ENCODE measurements around the gene EN1.

Gene EN1

DNA sequence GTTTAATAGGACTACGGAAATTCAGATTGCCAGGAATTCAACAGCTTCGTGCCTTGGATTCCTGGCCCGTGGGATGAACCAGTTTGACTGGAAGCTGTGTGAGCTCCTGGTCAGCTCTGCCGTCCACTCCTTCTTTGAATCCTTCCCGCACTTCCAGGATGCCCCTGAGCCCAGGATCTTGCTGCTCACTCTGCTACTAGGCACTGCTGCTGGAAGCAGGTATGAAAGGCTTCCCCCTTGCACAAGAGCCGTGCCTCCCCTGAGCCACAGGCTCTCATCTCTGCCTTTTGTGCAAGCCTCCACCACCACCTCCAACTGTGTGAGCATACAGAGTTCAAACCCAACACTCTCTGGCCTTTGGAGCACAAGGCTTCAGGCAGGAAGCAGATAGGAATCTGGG is 34.9 kb downstream of the EN1 start:
- H3K4me3 ChIP-seq (replicated peaks; ENCODE audit: insufficient read depth, low read length) = no peak overlapping the region
- DNase-seq (ENCODE audit: low read depth in 1 of 2, low spot score in 1 of 2) = no peak
- peaks cover 24% of the 10 kb centered on the region for H3K27me3 ChIP-seq (ENCODE audit: insufficient read depth, poor library complexity, severe bottlenecking)
- no peak overlapping the region for H3K27ac ChIP-seq (replicated peaks)
- TF ChIP-seq GABPA (IDR thresholded peaks at IDR 0.05; ENCODE audit: low read depth) (no peak), POLR2AphosphoS5 (IDR thresholded peaks at IDR 0.05; ENCODE audit: low read depth) (no peak), SPI1 (IDR thresholded peaks at IDR 0.05; ENCODE audit: borderline replicate concordance, low read depth) (no peak)
- TF ChIP-seq, protein P1, sequence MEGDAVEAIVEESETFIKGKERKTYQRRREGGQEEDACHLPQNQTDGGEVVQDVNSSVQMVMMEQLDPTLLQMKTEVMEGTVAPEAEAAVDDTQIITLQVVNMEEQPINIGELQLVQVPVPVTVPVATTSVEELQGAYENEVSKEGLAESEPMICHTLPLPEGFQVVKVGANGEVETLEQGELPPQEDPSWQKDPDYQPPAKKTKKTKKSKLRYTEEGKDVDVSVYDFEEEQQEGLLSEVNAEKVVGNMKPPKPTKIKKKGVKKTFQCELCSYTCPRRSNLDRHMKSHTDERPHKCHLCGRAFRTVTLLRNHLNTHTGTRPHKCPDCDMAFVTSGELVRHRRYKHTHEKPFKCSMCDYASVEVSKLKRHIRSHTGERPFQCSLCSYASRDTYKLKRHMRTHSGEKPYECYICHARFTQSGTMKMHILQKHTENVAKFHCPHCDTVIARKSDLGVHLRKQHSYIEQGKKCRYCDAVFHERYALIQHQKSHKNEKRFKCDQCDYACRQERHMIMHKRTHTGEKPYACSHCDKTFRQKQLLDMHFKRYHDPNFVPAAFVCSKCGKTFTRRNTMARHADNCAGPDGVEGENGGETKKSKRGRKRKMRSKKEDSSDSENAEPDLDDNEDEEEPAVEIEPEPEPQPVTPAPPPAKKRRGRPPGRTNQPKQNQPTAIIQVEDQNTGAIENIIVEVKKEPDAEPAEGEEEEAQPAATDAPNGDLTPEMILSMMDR (IDR thresholded peaks at IDR 0.05; ENCODE audit: insufficient read depth, low read length) = no peak
- TF ChIP-seq, protein P2, sequence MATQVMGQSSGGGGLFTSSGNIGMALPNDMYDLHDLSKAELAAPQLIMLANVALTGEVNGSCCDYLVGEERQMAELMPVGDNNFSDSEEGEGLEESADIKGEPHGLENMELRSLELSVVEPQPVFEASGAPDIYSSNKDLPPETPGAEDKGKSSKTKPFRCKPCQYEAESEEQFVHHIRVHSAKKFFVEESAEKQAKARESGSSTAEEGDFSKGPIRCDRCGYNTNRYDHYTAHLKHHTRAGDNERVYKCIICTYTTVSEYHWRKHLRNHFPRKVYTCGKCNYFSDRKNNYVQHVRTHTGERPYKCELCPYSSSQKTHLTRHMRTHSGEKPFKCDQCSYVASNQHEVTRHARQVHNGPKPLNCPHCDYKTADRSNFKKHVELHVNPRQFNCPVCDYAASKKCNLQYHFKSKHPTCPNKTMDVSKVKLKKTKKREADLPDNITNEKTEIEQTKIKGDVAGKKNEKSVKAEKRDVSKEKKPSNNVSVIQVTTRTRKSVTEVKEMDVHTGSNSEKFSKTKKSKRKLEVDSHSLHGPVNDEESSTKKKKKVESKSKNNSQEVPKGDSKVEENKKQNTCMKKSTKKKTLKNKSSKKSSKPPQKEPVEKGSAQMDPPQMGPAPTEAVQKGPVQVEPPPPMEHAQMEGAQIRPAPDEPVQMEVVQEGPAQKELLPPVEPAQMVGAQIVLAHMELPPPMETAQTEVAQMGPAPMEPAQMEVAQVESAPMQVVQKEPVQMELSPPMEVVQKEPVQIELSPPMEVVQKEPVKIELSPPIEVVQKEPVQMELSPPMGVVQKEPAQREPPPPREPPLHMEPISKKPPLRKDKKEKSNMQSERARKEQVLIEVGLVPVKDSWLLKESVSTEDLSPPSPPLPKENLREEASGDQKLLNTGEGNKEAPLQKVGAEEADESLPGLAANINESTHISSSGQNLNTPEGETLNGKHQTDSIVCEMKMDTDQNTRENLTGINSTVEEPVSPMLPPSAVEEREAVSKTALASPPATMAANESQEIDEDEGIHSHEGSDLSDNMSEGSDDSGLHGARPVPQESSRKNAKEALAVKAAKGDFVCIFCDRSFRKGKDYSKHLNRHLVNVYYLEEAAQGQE (IDR thresholded peaks at IDR 0.05; ENCODE audit: insufficient replicate concordance, low read depth) = no peak

DNA sequence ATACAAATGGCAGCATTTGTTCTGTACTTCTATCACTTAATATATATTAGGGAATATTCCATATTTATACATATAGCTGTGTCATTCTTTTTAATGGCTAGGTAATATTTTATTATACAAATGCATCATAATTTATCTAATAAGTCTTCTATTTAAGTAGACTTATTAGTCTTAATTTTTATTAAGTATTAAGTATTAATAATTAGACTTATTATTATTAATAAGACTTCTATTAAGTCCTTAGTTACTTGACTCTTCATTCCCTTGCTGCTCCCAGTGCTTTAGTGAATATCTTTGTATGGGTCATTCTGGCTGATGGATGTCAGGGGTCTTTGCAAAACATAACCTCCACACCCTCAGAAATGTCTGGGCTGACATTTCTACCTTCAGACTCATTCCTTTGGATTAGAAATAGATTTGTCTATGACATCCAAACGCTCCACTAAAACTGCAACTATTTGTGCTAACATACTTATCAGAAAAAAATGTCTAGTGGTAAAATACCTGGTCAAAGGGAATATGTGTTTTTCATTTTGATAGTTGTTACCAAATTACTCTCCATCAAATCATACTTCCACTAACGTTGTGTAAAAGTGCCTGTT is 35.8 kb downstream of the EN1 start:
- Histone ChIP-seq H3K27ac (replicated peaks) (no peak overlapping the region), H3K27me3 (ENCODE audit: insufficient read depth, poor library complexity, severe bottlenecking) (peaks cover 29% of the 10 kb centered on the region), H3K4me3 (replicated peaks; ENCODE audit: insufficient read depth, low read length) (no peak overlapping the region)
- TF ChIP-seq GABPA (IDR thresholded peaks at IDR 0.05; ENCODE audit: low read depth) (no peak), SPI1 (IDR thresholded peaks at IDR 0.05; ENCODE audit: borderline replicate concordance, low read depth) (no peak), POLR2AphosphoS5 (IDR thresholded peaks at IDR 0.05; ENCODE audit: low read depth) (no peak)
- TF ChIP-seq, protein P1 (IDR thresholded peaks at IDR 0.05; ENCODE audit: insufficient read depth, low read length) = no peak
- TF ChIP-seq, protein P2 (IDR thresholded peaks at IDR 0.05; ENCODE audit: insufficient replicate concordance, low read depth) = no peak
- no peak for DNase-seq (ENCODE audit: low read depth in 1 of 2, low spot score in 1 of 2)

DNA sequence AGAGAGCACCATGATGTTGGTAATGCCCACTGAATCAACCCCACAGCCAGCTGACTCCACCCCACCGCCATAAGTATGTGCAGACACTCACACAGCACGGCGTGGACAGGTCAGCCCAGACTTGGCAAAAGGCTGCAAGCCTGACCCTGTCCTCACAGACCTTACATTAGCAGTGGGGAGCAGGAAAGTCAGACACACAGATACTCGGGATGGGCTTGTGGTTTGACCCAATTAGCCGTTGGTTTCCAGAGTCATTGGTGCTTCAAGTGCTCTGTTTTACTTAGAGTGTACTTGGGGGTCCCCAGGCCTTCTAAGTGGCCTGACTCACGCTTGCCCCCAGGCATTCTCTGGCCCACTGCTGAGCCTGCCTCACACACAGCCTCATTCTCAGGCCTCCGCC is 36.7 kb downstream of the EN1 start:
- H3K27me3 ChIP-seq (ENCODE audit: insufficient read depth, poor library complexity, severe bottlenecking) = peaks cover 35% of the 10 kb centered on the region
- DNase-seq (ENCODE audit: low read depth in 1 of 2, low spot score in 1 of 2) = no peak
- H3K27ac ChIP-seq (replicated peaks) = no peak overlapping the region
- TF ChIP-seq, protein P2 (IDR thresholded peaks at IDR 0.05; ENCODE audit: insufficient replicate concordance, low read depth) = no peak
- no peak for TF ChIP-seq GABPA (IDR thresholded peaks at IDR 0.05; ENCODE audit: low read depth)
- no peak overlapping the region for H3K4me3 ChIP-seq (replicated peaks; ENCODE audit: insufficient read depth, low read length)

All from HL-60 (cell line).